ENCODE data around the gene SPSB1.

- TF ChIP-seq CTCF (IDR thresholded peaks at IDR 0.05) = peak in 2 of 5 experiments; percentile 14 to 44
- no peak for TF ChIP-seq EP300 (IDR thresholded peaks at IDR 0.05; ENCODE audit: low read depth)
- no peak for TF ChIP-seq POLR2A (IDR thresholded peaks at IDR 0.05)
- TF ChIP-seq POLR2AphosphoS5 (IDR thresholded peaks at IDR 0.05) = peak in 2 of 3 donors; percentile 8 to 22
Measured at GRCh38 chr1:9294910-9295636, 2.4 kb downstream of the SPSB1 start.
